HG02981 (cell line): ENCODE results near the gene SRRM3.
"Not testable (repeated sequence)": the region's sequence is repeated elsewhere in the genome, so short reads cannot be mapped to it uniquely, and the experiment has no call there.

Source experiments
- ATAC-seq: cut with Tn5 transposase; IDR thresholded peaks from one replicate; pipeline ENCODE4 v1.9.1; 2021; ENCODE audit warnings: mild to moderate bottlenecking, moderate library complexity; ENCODE audit not compliant: unreplicated experiment

SRRM3 gene

DNA sequence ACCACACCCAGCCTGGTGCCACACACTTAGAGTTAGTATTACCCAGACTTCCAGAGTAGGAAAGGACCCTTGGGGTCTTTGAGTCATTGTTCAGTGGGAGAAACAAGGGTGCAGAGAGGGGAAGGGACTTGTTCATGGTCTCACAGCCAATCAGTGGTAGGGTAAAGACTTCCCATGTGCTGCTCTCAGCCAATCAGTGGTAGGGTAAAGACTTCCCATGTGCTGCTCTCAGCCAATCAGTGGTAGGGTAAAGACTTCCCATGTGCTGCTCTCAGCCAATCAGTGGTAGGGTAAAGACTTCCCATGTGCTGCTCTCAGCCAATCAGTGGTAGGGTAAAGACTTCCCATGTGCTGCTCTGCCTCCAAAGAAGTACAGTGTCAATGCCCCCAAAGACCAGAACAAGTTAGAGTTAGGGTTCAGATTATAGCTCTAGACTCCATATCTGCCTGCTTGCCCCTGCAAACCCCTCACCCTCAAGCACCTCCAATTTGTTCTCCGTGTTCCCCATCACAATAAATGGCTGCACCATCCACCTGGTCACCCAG lies 25.3 kb downstream of the SRRM3 start:
- not testable (repeated sequence) for ATAC-seq

DNA sequence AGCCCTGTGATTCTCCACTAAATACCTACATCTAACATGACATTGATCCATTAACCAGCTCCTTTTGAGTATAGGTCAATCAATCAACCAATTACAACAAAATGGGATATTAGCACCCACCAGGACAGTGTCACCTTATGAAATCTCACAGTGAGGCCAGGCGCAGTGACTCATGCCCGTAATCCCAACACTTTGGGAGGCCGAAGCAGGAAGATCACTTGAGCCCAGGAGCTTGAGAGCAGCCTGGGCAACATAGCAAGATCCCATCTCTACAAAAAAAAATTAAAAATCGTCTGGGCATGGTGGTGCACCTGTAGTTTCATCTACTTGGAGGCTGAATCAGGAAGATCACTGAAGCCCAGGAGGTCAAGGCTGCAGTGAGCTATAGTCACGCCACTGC lies 28.5 kb downstream of the SRRM3 start:
- ATAC-seq = no peak

DNA sequence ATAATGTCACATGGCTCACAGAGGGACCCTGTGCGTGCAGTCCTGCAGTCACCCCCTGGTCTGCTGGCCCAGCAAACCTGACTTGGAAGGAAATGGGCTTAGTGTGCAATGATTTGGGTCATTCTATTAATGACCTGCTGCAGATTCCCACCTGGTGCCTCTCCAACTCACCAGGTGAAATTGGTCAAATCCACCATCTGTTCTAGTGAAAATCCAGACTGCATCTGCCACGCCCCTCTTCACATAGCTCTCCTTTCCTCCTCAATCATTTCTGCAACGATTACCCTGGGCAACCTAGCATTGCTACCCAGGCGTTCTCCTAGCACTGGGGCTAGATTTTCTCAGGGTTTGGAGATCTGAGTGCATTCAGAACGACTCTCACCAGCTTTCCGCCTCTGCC lies 29.4 kb downstream of the SRRM3 start:
- no peak for ATAC-seq

DNA sequence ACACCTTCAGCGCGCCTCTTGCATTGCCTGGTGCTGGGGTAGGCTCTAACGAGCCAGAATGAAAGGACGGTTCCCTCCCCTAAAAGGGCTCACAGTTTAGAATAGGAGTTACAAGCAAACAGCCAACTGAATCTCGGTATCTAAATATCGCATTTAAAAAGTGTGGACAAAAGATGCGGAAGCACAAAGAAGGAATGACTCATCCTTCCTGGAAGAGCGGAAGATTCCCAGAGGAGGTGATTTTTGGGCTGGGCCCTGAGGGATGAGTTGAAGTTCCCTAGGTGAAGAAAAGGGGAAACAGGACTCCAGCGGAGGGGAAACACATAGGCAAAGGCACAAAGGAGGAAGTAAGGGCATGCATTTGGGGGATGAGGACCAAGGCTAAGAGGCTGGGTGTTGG lies 29.9 kb downstream of the SRRM3 start:
- no peak for ATAC-seq

DNA sequence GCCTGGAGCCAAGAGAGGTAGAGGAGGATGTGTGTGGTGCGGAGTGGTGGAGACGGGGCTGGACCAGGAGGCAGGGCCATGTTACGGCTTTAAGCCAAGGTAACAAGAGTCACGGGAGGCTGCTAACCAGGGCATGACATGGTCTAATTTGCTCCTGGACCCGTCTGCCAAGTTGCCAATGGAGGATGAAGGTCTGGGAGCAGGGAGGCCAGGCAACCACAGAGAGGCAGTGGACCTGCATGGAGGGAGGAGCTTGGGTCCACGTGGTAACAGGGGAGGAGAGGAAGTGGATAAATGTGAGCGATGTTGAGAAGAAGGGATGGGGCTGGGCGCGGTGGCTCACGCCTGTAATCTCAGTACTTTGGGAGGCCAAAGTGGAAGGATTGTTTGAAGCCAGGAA lies 31.0 kb downstream of the SRRM3 start:
- no peak for ATAC-seq

DNA sequence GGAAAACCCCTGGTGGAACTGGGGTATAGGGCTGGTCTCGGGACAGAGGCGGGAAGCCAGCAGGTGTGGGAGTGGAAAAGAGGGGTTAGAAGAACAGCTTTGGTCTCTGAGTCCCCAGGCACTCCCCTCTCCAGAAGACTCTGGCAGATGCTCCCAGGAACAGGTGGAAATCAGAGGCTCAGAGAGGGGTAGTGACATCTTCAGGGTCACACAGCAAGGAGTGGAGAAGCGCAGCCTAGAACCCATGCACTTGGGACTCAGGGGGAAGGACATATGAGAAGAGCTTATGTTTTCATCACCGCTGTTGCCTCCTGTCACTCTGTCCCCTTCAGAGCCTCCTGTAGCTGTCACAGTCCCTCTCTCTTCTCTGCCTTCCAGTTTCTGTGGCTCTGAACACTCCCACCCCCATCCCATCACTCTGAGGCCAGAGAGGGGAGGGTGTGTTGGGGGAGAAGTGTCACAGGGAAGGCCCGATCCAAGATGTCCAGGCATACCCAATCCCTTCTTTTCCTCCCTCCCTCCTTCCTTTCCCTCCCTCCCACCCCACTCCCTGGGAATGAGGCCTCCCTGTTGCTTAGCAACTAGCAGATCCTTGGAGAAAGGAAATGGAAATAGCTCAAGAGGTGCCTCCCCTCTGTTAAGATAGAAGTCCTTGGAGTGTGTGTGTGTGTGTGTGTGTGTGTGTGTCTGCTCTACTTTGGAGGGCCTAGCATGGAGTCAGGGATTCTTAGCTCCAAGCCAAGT lies 32.0 kb downstream of the SRRM3 start:
- no peak for ATAC-seq

DNA sequence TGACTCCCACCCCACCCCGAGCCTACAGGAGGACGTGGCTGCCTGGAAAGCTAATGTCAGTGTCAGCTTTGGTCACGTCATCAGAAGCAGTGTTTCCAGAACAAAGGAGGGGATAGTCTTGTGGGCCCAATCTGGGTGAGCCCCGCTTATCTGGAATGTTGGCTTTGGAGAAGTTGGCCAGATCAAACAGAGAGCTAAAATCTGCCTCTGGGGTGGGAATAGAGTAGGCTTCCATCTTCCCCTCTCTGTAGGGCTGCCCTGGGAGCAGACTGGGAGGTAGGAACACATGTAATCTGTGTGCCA lies 32.5 kb downstream of the SRRM3 start:
- no peak for ATAC-seq

DNA sequence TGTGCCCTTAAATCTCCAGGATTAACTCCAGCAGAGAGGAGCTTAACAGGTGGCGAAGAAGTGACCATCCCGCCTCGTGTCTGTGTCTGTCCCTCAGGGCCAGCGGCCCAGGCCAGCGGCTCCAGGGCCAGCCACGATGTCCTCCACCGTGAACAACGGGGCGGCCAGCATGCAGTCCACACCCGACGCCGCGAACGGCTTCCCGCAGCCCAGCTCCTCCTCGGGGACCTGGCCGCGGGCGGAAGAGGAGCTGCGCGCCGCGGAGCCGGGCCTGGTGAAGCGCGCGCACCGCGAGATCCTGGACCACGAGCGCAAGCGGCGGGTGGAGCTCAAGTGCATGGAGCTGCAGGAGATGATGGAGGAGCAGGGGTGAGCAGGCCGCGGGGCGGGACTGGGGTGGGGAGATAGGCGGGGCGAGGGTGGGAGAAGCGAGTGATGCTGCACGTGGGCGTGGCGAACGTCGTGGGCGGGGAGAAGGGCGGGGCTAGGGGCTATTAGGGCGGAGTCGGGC lies 33.3 kb downstream of the SRRM3 start:
- ATAC-seq = no peak

DNA sequence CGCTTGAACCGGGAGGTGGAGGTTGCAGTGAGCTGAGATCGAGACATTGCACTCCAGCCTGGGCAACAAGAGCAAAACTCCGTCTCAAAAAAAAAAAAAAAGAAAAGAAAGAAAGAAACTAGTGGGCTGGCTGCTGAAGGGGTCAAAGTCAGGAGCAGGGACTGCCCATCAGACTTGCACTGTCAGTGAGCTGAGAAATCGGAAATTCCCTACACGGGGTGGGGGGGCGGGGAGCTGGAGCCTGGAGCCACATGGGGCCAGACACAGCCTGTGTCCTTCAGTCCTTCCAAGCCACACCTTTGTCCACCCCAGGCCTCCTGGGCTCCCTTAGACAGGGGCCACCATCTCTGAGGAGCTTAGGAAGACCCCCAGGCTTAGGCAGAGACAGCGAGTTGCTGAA lies 34.5 kb downstream of the SRRM3 start:
- ATAC-seq = no peak

DNA sequence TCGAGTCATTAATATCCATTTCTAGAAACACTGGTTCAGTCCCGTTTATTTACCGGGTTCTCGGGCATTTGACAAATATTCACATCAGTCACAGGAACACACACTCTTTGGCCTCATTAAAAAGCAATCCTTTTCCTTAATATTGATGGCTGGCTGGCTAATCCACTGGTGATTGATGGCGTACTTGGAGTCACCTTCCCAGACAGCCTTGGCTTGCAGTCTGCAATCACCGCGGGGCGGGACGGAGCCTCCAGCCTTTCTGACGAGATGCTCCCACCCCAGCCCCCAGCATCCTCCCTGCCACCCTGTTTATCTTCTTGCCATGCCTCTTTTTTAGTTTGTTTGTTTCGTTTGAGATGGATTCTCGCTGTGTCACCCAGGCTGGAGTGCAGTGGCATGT lies 36.6 kb downstream of the SRRM3 start:
- ATAC-seq = no peak

DNA sequence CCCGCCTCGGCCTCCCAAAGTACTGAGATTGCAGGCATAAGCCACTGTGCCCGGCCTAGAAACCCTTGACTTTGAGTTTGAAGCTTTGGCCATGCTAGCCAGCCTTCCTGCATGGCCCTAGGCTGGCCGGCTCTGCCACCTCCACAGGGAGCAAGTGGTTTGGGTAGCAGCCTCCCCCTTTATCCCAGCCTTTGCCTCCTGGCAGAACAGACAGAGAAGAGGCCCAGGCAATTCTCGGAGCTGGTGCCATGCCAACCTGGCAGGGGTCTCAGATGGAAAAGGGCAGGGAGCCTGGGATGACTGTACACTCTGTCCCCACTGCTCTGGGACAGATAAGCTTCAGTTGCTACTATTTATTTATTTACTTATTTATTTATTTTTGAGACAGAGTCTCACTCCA lies 39.4 kb downstream of the SRRM3 start:
- no peak for ATAC-seq

DNA sequence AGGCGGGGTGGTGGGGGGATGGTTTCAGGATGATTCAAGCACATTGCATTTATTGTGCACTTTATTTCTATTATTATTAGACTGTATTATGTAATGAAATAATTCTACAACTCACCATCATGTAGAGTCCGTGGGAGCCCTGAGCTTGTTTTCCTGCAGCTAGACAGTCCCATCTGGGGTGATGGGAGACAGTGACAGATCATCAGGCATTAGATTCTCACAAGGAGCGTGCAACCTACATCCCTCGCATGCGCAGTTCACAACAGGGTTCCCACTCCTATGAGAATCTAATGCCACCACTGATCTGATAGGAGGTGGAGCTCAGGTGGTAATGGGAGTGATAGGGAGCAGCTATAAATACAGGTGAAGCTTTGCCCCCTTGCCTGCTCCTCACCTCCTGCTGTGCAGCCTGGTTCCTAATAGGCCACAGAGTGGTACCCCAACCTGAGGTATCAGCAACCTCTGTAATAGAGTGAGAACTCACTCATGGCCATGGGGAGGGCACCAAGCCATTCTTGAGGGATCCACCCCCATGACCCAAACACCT lies 40.9 kb downstream of the SRRM3 start:
- not testable (repeated sequence) for ATAC-seq

DNA sequence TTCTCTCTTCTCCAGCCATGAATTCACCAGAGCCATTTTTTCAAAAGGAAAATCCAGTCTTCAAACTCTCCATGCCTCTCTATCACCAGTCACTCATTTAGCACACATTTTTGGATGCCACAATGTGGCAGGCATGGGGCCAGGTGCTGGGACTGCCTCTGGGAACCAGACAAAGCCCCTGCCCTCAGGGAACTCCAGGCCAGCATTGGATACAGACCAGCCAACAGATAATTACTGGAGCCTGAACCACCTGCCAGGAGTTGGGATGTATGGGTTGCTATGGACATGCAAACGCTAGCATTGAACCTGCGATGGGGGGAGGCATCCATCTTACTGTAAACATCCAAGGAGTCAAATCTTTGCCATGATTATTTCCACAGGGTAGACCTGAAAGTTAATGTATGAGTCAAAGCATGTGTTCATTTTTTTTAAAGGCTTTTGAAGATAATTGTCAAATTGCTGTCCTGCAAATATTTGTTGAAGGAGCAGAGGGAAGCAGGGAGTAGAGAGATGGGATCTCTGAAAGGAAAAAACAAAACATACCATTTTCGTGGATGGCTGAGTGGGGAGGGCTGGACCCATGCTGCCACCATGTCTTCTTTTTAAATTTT lies 43.2 kb downstream of the SRRM3 start:
- no peak for ATAC-seq

DNA sequence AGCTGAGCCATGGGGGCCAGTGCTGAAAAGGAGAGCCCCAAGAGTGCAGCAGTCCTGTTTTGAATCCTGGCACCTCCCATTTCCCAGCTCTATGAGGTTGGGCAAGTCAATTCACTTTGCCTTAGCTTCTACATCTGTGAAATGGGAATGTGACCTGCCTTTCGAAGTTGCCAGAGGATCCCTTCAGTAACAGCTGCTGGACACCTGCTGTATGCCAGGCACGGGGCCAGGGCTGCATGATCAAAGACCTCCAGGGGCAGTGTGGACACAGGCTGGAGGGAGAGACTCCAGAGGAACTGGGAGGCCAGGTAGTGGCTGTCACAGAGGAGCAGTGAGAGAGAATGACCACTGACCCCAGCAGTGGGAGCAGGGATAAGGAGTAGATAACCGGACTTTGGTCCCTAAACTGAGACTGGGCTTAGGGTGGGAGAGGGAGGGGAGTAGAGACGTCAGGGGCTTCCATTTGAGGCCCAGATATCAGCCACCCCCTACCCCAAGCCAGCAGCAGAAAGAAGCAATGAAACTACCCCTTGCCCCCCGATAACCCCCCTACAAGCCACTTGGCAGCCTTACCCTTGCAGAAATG lies 45.2 kb downstream of the SRRM3 start:
- ATAC-seq = no peak

DNA sequence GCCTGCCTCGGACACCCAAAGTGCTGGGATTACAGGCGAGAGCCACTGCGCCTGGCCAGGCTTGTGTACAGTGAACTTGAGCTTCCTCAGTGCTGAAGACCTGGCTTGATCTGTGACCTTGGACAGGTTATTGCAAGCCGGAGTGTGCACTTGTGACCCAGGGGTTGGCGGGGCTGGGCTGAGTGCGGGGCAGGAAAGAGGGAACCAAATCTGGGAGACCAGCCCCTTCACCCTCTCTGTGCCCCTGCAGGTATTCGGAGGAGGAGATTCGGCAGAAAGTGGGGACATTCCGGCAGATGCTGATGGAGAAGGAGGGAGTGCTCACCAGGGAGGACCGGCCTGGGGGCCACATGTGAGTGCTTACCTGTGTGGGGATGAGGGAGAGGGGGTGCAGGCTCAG lies 46.2 kb downstream of the SRRM3 start:
- ATAC-seq = no peak

DNA sequence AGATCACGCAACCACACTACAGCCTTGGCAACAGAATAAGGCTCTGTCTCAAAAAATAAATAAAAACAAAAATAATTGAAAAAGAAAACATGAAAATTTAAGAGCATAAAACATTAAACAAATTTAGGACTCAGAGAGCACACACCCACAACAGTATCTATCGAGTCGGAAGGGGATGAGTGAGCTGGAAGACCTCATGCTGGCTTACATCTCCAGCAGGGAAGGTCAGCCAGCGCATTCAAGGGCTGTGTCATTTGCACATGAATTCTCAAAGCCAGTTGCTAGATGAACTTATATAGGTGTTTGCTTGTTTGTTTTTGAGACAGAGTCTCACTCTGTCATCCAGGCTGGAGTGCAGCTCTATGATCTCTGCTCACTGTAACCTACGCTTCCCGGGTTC lies 50.3 kb downstream of the SRRM3 start:
- no peak for ATAC-seq

DNA sequence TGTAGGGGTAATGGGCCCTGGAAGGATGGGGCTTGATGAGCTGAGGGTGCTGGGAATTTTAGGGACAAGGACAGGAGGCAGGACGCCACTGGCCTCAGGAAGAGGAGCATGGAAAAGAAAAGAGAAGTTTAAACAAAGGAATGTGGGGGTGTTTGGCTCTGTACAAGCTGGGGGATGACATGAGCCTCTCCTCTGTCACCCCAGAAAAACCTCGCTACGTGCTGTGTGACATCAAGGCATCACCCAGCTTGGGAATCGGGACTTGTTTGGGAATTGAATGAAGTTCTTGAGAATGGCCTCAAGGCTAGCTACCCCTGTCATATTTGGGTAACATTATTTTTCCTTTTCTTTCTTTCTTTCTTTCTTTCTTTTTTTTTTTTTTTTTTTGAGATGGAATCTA lies 53.1 kb downstream of the SRRM3 start:
- no peak for ATAC-seq

DNA sequence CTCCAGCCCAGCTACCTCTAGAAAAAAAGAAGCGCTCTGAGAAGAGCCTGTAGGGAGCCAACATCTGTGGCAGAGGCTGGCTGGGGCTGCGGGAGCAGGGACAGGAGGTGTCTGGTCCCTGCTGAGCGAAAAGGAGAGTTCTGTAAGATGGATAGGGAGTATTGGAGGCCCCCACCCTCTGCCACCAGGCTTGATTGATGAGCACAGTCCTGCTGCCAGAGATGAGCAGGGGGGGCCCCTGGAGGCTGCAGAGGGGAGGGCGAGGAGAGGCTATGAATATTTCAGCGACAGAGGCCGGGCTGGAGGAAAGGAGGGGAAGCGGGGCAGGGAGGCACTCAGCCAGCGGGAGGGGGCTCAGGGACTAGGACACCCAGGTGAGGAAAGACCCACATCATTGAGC lies 56.3 kb downstream of the SRRM3 start:
- ATAC-seq = no peak

DNA sequence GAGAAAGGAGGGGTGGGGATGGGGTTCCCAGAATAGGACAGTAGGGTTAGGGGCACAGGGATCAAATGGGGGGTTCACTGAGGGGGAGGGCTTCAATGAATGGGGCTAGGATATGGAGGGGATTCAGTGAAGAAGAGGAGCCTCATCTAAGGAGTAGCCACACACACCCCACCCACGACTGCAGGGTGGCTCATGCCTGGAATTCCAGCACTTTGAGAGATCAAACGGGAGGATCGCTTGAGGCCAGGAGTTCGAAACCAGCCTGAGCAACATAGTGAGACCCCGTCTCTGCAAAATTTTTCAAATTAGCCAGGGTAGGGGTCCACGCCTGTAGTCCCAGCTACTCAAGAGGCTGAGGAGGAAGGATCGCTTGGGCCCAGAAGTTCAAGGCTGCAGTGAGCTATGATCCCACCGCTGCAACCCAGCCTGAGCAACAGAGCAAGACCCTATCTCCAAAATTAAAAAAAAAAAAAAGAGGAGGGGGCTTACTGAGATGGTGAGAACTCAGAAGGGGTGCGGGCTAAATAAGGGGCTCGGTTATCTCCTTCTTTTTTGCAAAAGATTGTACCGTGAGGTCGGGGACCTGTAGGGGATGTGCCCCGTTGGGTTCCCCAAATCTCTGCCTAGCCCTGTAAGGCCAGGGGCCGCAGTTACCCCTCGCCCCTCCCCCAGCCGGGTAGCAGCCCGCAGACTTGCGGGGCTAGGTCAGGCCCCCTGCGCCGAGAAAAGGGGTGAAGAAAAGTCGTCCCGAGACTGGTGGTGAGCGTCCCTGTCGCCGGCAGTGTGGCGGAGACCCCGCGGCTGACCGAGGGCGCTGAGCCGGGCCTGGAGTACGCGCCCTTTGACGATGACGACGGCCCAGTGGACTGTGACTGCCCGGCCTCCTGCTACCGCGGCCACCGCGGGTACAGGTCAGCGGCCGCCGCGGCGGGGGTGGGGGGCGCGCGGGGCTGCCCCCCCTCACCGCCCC lies 57.7 kb downstream of the SRRM3 start:
- no peak for ATAC-seq

DNA sequence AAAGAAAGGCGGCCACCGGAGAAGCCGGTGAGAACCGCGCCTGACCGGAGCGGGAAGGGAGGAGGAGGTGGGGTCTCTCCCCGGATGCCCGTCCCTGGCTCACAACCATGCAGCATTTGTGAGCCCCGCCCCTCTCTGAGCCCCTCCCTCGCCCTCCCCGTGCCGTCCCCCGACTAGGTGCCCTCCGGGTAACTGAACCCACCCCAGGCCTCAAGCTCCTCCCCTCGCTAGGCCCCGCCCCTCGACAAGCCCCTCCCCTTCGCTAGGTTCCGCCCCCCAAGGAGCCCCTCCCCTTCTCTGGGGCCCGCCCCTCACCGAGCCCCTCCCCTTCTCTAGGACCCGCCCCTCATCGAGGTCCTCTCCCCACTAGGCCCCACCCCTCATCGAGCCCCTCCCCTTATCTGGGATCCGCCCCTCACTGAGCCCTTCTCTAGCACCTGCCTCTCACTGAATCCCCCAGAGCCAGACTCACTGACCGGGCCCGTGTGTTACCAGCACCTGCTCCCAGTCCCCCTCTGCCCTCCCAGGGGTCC lies 58.5 kb downstream of the SRRM3 start:
- no peak for ATAC-seq

DNA sequence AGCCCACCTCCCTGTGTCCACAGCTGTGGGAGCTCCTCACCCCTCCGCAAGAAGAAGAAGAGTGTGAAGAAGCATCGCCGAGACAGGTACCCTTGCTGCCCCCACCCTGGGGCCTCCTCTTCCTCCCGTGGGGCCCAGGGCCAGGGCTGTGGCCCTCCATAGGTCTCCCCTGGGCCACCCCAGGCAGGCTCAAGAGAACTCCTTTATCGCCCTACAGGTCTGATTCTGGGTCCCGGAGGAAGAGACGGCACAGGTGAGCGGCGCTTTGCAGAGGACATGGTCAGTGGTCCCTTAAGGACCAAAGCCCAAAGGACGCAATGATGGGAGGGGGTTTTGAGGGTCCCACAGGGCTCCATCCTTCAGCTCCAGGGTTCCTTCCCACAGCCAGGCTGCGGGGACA lies 59.6 kb downstream of the SRRM3 start:
- no peak for ATAC-seq
